Left lung (tissue), 10 donors: ENCODE results near the gene GOT2. TPM values are rescaled to one million over a fixed set of nuclear protein-coding genes. Genes with fewer than 3 reads are reported as not detected.

Experiments used
- ATAC-seq: fragments of 200-7000 bp; cut with Tn5 transposase; one replicate; pipeline ENCODE4 v1.9.1; 2020; ENCODE audit warnings: moderate library complexity
- DNase-seq, 4 donors: peaks; one replicate each; pipeline ENCODE4 v3.0.0-alpha.2; 2013 to 2020
- H3K27ac ChIP-seq, 2 donors: fragments of 200-600 bp; sonication (generic) in 1 of 2; one replicate each; pipeline versions ENCODE4 v1.5.0 to v1.8.0; 2020 to 2021
- H3K27me3 ChIP-seq, 2 donors: fragments of 200-600 bp; sonication (generic) in 1 of 2; one replicate each; pipeline versions ENCODE4 v1.5.0 to v1.8.0; 2020 to 2021
- H3K36me3 ChIP-seq, 2 donors: fragments of 200-600 bp; sonication (generic) in 1 of 2; one replicate each; pipeline versions ENCODE4 v1.5.0 to v1.8.0; 2020 to 2021
- H3K4me1 ChIP-seq, 2 donors: fragments of 200-600 bp; one replicate each; pipeline ENCODE4 v1.8.0; 2021
- H3K4me3 ChIP-seq, 2 donors: fragments of 200-600 bp; sonication (generic) in 1 of 2; one replicate each; pipeline versions ENCODE4 v1.5.0 to v1.8.0; 2020 to 2021; ENCODE audit warnings: mild to moderate bottlenecking in 1 of 2
- H3K9me3 ChIP-seq, 2 donors: fragments of 200-600 bp; sonication (generic) in 1 of 2; one replicate each; pipeline versions ENCODE4 v1.5.0 to v1.8.0; 2020 to 2021
- intact Hi-C, 2 donors: fragments of 100-400 bp; cut with DNase I; formaldehyde crosslinking; loops; one replicate each; pipeline versions ENCODE4 v1.11.2 to v1.14.2; 2022
- polyA plus RNA-seq, 6 donors: library from polyadenylated mRNA; unstranded; fragments of 120-200 nt; gene quantifications; one replicate each; pipeline ENCODE4 v1.2.1, GENCODE V29; 2013; ENCODE audit not compliant: insufficient read length in 6 of 6
- total RNA-seq, 2 donors: library from RNA; stranded (reverse); fragmentation: NEBNext Ultra II Directional; extraction: Animal tissue kit (Norgen Biotek cat#: 25700); gene quantifications; one replicate each; pipeline ENCODE4 v1.2.1, GENCODE V29; 2021
- TF ChIP-seq, protein P1 (sequence below), 2 donors: fragments of 200-600 bp; sonication (generic) in 1 of 2; IDR thresholded peaks; one replicate each; pipeline versions ENCODE4 v1.5.0 to v1.8.0; 2021; ENCODE audit warnings: antibody characterized with exemption in 2 of 2
- donor health status: DM: no; HTN: yes; CAD: no.
- donor health status: DM: no; HTN: no; CAD: no.

GOT2 gene
- total and polyA plus RNA-seq, 8 donors, result 51.9 to 70.5 (median 56.6) TPM

DNA sequence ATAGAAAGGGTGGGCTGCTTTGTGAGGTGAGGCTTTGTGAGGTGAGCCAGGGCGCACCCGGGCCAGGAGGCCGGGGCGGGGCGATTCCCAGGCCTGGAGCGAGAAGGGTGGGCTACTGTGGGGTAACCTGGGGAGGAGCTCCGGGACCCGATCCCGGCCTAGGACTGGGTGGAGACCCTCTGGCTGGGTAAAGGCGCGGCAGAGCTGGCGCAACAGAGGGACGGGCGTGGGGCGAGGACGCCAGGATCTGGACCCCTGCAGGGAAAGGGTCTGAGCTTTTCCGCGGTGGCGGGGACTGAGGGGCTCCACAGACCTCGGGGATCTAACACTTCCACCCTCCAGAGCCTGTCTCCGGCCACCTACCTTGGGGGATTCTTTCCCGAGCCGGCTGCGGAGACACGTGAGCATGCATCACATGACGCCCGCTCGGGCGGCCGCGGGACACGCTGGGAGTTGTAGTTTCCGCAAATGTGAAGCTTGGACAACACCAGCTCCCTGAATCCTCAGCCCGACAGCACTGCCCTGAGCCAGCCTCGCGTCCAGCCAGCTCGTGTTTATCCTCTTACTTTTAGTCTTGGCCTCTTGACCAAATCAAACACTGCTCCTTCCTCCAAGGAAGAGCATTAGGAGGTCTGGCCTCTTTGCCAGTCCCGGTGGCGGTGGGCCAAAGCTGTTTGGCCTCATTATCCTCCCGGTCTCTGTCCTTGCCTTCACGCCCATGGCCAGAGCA lies 49.6 kb downstream of the GOT2 start, which contains the start of gene SLC38A7:
TSS of gene SLC38A7 (minus strand) at position 417 of the 730 bp plus-strand sequence. CDS start 4,644 bp downstream, outside the sequence.
- TF ChIP-seq, protein P1, sequence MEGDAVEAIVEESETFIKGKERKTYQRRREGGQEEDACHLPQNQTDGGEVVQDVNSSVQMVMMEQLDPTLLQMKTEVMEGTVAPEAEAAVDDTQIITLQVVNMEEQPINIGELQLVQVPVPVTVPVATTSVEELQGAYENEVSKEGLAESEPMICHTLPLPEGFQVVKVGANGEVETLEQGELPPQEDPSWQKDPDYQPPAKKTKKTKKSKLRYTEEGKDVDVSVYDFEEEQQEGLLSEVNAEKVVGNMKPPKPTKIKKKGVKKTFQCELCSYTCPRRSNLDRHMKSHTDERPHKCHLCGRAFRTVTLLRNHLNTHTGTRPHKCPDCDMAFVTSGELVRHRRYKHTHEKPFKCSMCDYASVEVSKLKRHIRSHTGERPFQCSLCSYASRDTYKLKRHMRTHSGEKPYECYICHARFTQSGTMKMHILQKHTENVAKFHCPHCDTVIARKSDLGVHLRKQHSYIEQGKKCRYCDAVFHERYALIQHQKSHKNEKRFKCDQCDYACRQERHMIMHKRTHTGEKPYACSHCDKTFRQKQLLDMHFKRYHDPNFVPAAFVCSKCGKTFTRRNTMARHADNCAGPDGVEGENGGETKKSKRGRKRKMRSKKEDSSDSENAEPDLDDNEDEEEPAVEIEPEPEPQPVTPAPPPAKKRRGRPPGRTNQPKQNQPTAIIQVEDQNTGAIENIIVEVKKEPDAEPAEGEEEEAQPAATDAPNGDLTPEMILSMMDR (IDR thresholded peaks at IDR 0.05), result no peak
- peak within 1 kb of the TSS; percentile 53 to 81 for H3K27ac ChIP-seq
- intact Hi-C loops, result no loop called here

DNA sequence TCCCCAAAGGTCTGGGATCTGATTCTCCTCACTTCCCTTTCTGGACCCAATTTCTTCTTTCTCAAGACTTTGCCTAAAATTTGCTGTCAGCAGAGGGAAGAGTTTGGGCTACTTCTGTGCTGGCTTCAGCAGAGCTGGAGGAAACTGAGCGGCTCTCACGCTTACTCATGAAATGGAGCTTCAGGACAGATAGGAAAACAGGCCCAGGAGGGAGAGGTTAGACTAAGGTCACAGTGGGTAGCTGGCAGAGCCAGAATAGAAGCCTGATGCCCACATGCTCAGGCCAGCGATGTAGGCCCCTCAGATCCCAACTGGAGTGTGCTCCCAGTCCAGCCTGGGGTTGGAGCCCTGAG lies 50.1 kb downstream of the GOT2 start:
- TF ChIP-seq, protein P1 (IDR thresholded peaks at IDR 0.05), result no peak
- DNase-seq (no peak), ATAC-seq (peak; percentile 58)
- intact Hi-C loops, result no loop called here
- H3K4me1 ChIP-seq, result peaks cover 0 to 21% of the 10 kb centered on the region in 2 donors
- peak overlapping the region; percentile 77 to 93 for H3K4me3 ChIP-seq
- no peaks in the 10 kb centered on the region for H3K27me3 ChIP-seq
- no peaks in the 10 kb centered on the region for H3K9me3 ChIP-seq
- peak overlapping the region; percentile 53 to 81 for H3K27ac ChIP-seq
- H3K36me3 ChIP-seq, result peaks cover 0 to 16% of the 10 kb centered on the region in 2 donors

More for the DNA sequence above, 49.6 kb downstream of the GOT2 start, which contains the start of gene SLC38A7:
- peak; percentile 73 to 93 (median 86) for DNase-seq
- Histone ChIP-seq H3K36me3 (peaks cover 0 to 15% of the 10 kb centered on the region in 2 donors), H3K27me3 (no peaks in the 10 kb centered on the region), H3K4me1 (peaks cover 0 to 21% of the 10 kb centered on the region in 2 donors), H3K4me3 (peak within 1 kb of the TSS; percentile 77 to 93), H3K9me3 (no peaks in the 10 kb centered on the region)
- ATAC-seq, result peak; percentile 97

DNA sequence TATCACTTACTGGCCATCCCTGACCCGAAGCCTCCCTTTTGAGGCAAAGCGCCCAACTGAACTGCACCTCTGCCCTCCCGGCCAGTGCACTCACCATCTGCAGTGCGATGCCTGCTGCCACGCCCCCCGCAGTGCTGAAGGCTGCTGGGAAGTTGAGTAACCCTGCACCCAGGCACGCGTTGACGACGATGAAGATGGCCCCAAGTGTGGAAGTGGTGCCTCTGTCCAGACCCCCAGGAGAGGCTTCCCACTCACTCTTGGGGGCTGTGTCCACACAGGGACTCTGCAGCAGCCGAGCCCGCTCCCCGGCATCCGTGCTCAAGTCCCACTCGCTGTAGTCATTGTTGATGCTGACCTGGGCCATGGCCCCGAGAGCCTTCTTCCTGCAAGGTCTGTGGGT lies 54.4 kb downstream of the GOT2 start:
- Histone ChIP-seq H3K4me3 (no peak overlapping the region), H3K4me1 (peaks cover 0 to 18% of the 10 kb centered on the region in 2 donors), H3K36me3 (peaks cover 0 to 56% of the 10 kb centered on the region in 2 donors), H3K27ac (no peak overlapping the region), H3K27me3 (no peaks in the 10 kb centered on the region), H3K9me3 (no peaks in the 10 kb centered on the region)
- no peak for ATAC-seq
- TF ChIP-seq, protein P1 (IDR thresholded peaks at IDR 0.05), result no peak
- intact Hi-C loops, result no loop called here
- DNase-seq, result peak in 1 of 4 donors; percentile 25

DNA sequence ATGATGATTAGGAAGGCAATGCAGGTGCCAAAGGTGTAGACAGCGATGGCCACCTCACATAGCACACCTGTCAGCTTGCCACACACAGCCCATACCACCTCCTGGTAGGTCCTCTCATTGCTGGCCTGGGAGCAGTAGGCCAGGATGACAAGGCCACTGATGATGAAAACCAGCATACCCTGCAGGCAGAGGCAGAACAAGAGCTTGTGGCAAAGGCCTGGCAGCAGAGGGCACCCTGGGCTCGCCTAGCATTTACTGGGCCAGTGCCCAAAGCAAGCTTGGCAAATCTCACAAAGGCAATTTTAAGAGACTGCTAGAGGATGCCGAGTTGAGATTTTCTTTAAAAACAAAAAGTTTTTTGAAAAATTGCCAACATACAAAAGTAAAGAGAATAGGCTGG lies 55.4 kb downstream of the GOT2 start:
- Histone ChIP-seq H3K36me3 (peaks cover 0 to 65% of the 10 kb centered on the region in 2 donors), H3K27ac (no peak overlapping the region), H3K9me3 (no peaks in the 10 kb centered on the region), H3K4me3 (no peak overlapping the region), H3K27me3 (no peaks in the 10 kb centered on the region), H3K4me1 (peaks cover 0 to 12% of the 10 kb centered on the region in 2 donors)
- intact Hi-C loops, result no loop called here
- TF ChIP-seq, protein P1 (IDR thresholded peaks at IDR 0.05), result no peak
- DNase-seq (no peak), ATAC-seq (no peak)

DNA sequence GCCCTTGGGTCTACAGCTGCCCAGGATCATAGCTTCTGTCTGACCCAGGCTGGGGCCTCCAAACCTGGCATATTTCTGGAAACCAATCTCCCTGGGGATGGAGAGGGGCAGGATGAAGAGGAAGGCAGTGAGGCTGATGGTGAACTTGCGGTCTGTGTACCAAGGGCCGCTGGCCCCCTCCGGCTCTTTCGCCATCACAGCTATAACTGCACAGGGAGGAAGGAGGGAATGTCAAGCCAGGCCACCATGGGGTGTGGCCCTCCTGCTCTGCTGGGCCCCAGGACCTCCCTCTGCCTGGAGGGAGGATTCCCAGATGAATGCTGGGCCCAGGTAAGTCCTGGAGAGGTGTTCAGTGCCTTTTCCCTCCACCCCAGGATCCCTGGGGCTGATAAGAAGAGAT lies 55.8 kb downstream of the GOT2 start:
- H3K4me3 ChIP-seq, result no peak overlapping the region
- intact Hi-C loops, result no loop called here
- H3K9me3 ChIP-seq, result no peaks in the 10 kb centered on the region
- H3K4me1 ChIP-seq, result peaks cover 0 to 8% of the 10 kb centered on the region in 2 donors
- ATAC-seq (no peak), DNase-seq (no peak)
- H3K27me3 ChIP-seq, result no peaks in the 10 kb centered on the region
- H3K27ac ChIP-seq, result no peak overlapping the region
- TF ChIP-seq, protein P1 (IDR thresholded peaks at IDR 0.05), result no peak
- H3K36me3 ChIP-seq, result peaks cover 0 to 70% of the 10 kb centered on the region in 2 donors
